Lung microvascular endothelial cell (primary cell): ENCODE data around the gene CA14. TPM values are rescaled to one million over a fixed set of nuclear protein-coding genes. Genes with fewer than 3 reads are reported as not detected.
A peak's percentile ranks its signal among the peaks of the same experiment; 100 is the strongest.
"Not testable (repeated sequence)": the region's sequence is repeated elsewhere in the genome, so short reads cannot be mapped to it uniquely, and the experiment has no call there.

Experiments
- DNase-seq, 2 donors: peaks; one replicate each; pipeline versions ENCODE4 v3.0.0 to v3.0.0-alpha.2; 2010; ENCODE audit warnings: low read depth in 2 of 2
- total RNA-seq: library from RNA; depleted of rRNA; stranded (reverse); fragments of >200 nt; gene quantifications from 2 replicates; pipeline ENCODE4 v1.2.1, GENCODE V29; 2014

Gene CA14
- total RNA-seq, 1 donor from 2014 or later, result not detected

GRCh38 chr1:150280138-150280707, 22.6 kb downstream of the CA14 start:
- DNase-seq, result no peak

GRCh38 chr1:150281221-150281757, 23.7 kb downstream of the CA14 start:
- DNase-seq, result peak; percentile 65 to 83

GRCh38 chr1:150281758-150282557, 24.4 kb downstream of the CA14 start, which contains the start of gene CIART:
TSS of gene CIART (plus strand) at chr1:150282554. CDS start at chr1:150283268, 714 bp downstream.
- DNase-seq, result peak; percentile 97 to 98

- DNase-seq, result no peak
These were observed 25.0 kb downstream of the CA14 start for GRCh38 chr1:150282558-150282958.

GRCh38 chr1:150283260-150283659, 25.7 kb downstream of the CA14 start:
- no peak for DNase-seq

- no peak for DNase-seq
These were observed 30.8 kb downstream of the CA14 start for GRCh38 chr1:150288382-150288781.

GRCh38 chr1:150288822-150289221, 31.2 kb downstream of the CA14 start:
- no peak for DNase-seq

- peak; percentile 96 to 98 for DNase-seq
These were observed 36.1 kb downstream of the CA14 start, which contains the start of gene MRPS21 for GRCh38 chr1:150293433-150294253. TSS of gene MRPS21 (plus strand) at chr1:150293861. CDS start at chr1:150294367, 506 bp downstream.

- no peak for DNase-seq
These were observed 37.9 kb downstream of the CA14 start for GRCh38 chr1:150295476-150295875.

GRCh38 chr1:150299716-150300115, 42.1 kb downstream of the CA14 start:
- no peak for DNase-seq

- no peak for DNase-seq
These were observed 44.8 kb downstream of the CA14 start for GRCh38 chr1:150302338-150302737.

GRCh38 chr1:150302902-150303301, 45.3 kb downstream of the CA14 start:
- no peak for DNase-seq

GRCh38 chr1:150308585-150308984, 51.0 kb downstream of the CA14 start:
- DNase-seq, result not testable (repeated sequence)

GRCh38 chr1:150309758-150310508, 52.4 kb downstream of the CA14 start:
- DNase-seq, result peak; percentile 64 to 78

GRCh38 chr1:150311762-150312161, 54.2 kb downstream of the CA14 start:
- no peak for DNase-seq

Other genes starting within 250 kb of the CA14 start
- 8.5 and 11.3 TPM in 2 replicates for gene OTUD7B, start 247.0 kb upstream of the CA14 start, total RNA-seq
- gene VPS45, start 190.0 kb upstream of the CA14 start, total RNA-seq, result 14.8 and 21.0 TPM in 2 replicates
- 39.0 and 57.5 TPM in 2 replicates for gene PLEKHO1, start 107.9 kb upstream of the CA14 start, total RNA-seq
- gene ANP32E, start 21.7 kb upstream of the CA14 start, total RNA-seq, result 9.7 and 17.4 TPM in 2 replicates
- gene APH1A, start 11.2 kb downstream of the CA14 start, total RNA-seq, result 110 and 128 TPM in 2 replicates
- 2.4 and 10.5 TPM in 2 replicates for gene C1orf54, start 15.0 kb downstream of the CA14 start, total RNA-seq
- gene CIART, start 24.8 kb downstream of the CA14 start, total RNA-seq, result 0.44 and 1.4 TPM in 2 replicates
- gene MRPS21, start 36.1 kb downstream of the CA14 start, total RNA-seq, result 42.9 and 51.6 TPM in 2 replicates
- gene PRPF3, start 63.8 kb downstream of the CA14 start, total RNA-seq, result 17.9 and 25.2 TPM in 2 replicates
- gene RPRD2, start 106.4 kb downstream of the CA14 start, total RNA-seq, result 6.3 and 7.9 TPM in 2 replicates
- gene TARS2, start 229.6 kb downstream of the CA14 start, total RNA-seq, result 8.7 TPM in 2 replicates